ENCODE results near the gene BABAM2.

The BABAM2 gene

DNA sequence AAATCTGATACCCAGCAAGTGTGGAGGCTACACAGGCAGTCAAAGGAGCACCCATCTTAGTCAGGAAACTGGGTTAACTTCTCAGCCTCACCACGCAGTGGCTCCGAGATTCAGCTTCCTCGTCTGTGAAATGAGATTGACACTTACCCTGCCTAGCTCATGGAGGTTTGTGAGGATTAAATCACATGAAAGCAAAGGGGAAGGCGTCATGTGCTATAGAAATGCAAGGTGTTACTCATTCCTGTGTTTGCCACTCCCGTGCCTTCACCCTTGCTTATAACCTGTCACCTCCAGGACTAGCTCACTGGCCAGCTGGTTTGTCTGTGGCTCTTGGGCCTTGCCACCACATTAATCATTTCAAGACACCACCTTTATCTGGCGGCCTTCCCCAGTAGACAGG, 383.2 kb downstream of the BABAM2 start (continued):
- TF ChIP-seq SP2 (tag by site-specific recombination; IDR thresholded peaks at IDR 0.05) (no peak), SCRT1 (tag by site-specific recombination; IDR thresholded peaks at IDR 0.05; ENCODE audit: borderline replicate concordance) (no peak), ZSCAN16 (tag by site-specific recombination; IDR thresholded peaks at IDR 0.05) (no peak), SCRT2 (tag by site-specific recombination; IDR thresholded peaks at IDR 0.05) (no peak), ZNF521 (tag by site-specific recombination; IDR thresholded peaks at IDR 0.05) (no peak)
- TF ChIP-seq, protein P1, sequence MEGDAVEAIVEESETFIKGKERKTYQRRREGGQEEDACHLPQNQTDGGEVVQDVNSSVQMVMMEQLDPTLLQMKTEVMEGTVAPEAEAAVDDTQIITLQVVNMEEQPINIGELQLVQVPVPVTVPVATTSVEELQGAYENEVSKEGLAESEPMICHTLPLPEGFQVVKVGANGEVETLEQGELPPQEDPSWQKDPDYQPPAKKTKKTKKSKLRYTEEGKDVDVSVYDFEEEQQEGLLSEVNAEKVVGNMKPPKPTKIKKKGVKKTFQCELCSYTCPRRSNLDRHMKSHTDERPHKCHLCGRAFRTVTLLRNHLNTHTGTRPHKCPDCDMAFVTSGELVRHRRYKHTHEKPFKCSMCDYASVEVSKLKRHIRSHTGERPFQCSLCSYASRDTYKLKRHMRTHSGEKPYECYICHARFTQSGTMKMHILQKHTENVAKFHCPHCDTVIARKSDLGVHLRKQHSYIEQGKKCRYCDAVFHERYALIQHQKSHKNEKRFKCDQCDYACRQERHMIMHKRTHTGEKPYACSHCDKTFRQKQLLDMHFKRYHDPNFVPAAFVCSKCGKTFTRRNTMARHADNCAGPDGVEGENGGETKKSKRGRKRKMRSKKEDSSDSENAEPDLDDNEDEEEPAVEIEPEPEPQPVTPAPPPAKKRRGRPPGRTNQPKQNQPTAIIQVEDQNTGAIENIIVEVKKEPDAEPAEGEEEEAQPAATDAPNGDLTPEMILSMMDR (tag by site-specific recombination; IDR thresholded peaks at IDR 0.05) = no peak
- TF ChIP-seq, protein P2, sequence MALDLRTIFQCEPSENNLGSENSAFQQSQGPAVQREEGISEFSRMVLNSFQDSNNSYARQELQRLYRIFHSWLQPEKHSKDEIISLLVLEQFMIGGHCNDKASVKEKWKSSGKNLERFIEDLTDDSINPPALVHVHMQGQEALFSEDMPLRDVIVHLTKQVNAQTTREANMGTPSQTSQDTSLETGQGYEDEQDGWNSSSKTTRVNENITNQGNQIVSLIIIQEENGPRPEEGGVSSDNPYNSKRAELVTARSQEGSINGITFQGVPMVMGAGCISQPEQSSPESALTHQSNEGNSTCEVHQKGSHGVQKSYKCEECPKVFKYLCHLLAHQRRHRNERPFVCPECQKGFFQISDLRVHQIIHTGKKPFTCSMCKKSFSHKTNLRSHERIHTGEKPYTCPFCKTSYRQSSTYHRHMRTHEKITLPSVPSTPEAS (tag by site-specific recombination; IDR thresholded peaks at IDR 0.05) = no peak
- TF ChIP-seq, protein P3, sequence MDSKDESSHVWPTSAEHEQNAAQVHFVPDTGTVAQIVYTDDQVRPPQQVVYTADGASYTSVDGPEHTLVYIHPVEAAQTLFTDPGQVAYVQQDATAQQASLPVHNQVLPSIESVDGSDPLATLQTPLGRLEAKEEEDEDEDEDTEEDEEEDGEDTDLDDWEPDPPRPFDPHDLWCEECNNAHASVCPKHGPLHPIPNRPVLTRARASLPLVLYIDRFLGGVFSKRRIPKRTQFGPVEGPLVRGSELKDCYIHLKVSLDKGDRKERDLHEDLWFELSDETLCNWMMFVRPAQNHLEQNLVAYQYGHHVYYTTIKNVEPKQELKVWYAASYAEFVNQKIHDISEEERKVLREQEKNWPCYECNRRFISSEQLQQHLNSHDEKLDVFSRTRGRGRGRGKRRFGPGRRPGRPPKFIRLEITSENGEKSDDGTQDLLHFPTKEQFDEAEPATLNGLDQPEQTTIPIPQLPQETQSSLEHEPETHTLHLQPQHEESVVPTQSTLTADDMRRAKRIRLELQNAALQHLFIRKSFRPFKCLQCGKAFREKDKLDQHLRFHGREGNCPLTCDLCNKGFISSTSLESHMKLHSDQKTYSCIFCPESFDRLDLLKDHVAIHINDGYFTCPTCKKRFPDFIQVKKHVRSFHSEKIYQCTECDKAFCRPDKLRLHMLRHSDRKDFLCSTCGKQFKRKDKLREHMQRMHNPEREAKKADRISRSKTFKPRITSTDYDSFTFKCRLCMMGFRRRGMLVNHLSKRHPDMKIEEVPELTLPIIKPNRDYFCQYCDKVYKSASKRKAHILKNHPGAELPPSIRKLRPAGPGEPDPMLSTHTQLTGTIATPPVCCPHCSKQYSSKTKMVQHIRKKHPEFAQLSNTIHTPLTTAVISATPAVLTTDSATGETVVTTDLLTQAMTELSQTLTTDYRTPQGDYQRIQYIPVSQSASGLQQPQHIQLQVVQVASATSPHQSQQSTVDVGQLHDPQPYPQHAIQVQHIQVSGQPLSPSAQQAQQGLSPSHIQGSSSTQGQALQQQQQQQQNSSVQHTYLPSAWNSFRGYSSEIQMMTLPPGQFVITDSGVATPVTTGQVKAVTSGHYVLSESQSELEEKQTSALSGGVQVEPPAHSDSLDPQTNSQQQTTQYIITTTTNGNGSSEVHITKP (tag by site-specific recombination; IDR thresholded peaks at IDR 0.05) = no peak
- TF ChIP-seq, protein P4, sequence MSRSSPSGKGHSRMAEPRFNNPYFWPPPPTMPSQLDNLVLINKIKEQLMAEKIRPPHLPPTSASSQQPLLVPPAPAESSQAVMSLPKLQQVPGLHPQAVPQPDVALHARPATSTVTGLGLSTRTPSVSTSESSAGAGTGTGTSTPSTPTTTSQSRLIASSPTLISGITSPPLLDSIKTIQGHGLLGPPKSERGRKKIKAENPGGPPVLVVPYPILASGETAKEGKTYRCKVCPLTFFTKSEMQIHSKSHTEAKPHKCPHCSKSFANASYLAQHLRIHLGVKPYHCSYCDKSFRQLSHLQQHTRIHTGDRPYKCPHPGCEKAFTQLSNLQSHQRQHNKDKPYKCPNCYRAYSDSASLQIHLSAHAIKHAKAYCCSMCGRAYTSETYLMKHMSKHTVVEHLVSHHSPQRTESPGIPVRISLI (tag by site-specific recombination; IDR thresholded peaks at IDR 0.05) = no peak

DNA sequence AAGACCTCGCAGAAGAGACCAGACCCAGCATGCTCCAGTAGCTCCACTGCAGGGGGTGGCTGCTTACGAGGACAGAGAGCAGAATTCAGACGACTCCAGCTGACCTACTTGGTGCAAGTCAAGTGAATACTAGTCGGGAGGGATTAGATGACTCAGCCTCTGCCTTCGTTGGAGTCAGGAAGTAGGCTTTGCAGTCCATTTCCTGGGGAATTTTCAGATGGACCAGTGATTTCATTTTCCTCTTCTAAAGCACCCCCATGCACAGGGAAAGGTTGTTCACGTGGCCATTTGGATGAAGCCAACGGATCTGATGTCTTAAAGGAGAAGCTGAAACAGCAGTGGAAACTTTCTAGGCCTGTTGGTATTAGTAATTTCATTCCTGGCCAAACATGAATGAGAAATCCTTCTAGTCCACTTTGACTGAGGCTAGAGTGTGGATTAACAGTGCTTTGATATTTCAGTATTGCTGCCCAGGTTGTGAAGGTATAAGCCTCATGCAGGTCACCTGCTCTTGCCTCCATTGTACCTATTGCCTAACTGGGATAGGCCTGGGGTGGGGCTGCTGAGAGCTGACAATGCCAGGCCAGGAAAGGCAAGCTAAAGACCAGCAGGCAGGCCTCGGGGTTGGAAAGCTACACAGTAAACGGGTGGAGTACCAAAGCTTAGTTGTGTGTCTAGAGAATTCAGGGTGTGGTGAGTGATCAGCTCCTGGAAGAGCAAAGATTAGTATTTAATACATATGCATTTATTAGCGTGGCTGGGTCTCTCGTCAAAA, 384.6 kb downstream of the BABAM2 start:
- peaks cover 25% of the 10 kb centered on the region for H3K4me1 ChIP-seq (ENCODE audit: control insufficient read depth, insufficient read depth, low read length)
- ChIA-PET CTCF (interaction anchor here (0.6 to 0.9 kb wide), 3 partner anchors 37 to 592 kb away, joined by 3 to 4 read pairs (median 3); no protein-coding TSS in a partner anchor), POLR2A (interaction anchor here (0.6 to 2.0 kb wide), 4 partner anchors 25 to 116 kb away, joined by 4 to 6 read pairs (median 6); no protein-coding TSS in a partner anchor)
- H3K9me3 ChIP-seq (ENCODE audit: control insufficient read depth, insufficient read depth, low read depth, low read length) = no peaks in the 10 kb centered on the region
- H3K27ac ChIP-seq (ENCODE audit: extremely low read depth, low read depth, low read length) = peak overlapping the region; percentile 42; the same call in 1 of the 2 replicates
- H3K36me3 ChIP-seq (ENCODE audit: control insufficient read depth in 2 of 2, insufficient read depth in 1 of 2, low read length in 2 of 2) = no peaks in the 10 kb centered on the region
- H3K4me3 ChIP-seq (ENCODE audit: low read depth, low read length) = no peak overlapping the region
- TF ChIP-seq, protein P5, sequence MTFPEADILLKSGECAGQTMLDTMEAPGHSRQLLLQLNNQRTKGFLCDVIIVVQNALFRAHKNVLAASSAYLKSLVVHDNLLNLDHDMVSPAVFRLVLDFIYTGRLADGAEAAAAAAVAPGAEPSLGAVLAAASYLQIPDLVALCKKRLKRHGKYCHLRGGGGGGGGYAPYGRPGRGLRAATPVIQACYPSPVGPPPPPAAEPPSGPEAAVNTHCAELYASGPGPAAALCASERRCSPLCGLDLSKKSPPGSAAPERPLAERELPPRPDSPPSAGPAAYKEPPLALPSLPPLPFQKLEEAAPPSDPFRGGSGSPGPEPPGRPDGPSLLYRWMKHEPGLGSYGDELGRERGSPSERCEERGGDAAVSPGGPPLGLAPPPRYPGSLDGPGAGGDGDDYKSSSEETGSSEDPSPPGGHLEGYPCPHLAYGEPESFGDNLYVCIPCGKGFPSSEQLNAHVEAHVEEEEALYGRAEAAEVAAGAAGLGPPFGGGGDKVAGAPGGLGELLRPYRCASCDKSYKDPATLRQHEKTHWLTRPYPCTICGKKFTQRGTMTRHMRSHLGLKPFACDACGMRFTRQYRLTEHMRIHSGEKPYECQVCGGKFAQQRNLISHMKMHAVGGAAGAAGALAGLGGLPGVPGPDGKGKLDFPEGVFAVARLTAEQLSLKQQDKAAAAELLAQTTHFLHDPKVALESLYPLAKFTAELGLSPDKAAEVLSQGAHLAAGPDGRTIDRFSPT (tag by site-specific recombination; IDR thresholded peaks at IDR 0.05) = peak; percentile 38; the same call in 1 of the 2 replicates
- TF ChIP-seq ZNF624 (tag by site-specific recombination; IDR thresholded peaks at IDR 0.05) = no peak
- TF ChIP-seq ZNF600 (tag by site-specific recombination; IDR thresholded peaks at IDR 0.05) = peak; percentile 62
- TF ChIP-seq MEIS1 (CRISPR knock-in tag; IDR thresholded peaks at IDR 0.05; ENCODE audit: borderline replicate concordance) = no peak
- no peak for TF ChIP-seq ZNF416 (tag by site-specific recombination; IDR thresholded peaks at IDR 0.05)
- TF ChIP-seq, protein P3 (tag by site-specific recombination; IDR thresholded peaks at IDR 0.05) = peak; percentile 59
- peak; percentile 61 for TF ChIP-seq ZBTB17 (tag by site-specific recombination; IDR thresholded peaks at IDR 0.05)
- TF ChIP-seq ZNF366 (tag by site-specific recombination; conservative IDR thresholded peaks at IDR 0.05) = 0 out of 2 replicates have a peak, but pooled peaks have one; percentile 38
- peak; percentile 53; the same call in 1 of the 2 replicates for TF ChIP-seq SP7 (tag by site-specific recombination; IDR thresholded peaks at IDR 0.05)
- TF ChIP-seq, protein P6, sequence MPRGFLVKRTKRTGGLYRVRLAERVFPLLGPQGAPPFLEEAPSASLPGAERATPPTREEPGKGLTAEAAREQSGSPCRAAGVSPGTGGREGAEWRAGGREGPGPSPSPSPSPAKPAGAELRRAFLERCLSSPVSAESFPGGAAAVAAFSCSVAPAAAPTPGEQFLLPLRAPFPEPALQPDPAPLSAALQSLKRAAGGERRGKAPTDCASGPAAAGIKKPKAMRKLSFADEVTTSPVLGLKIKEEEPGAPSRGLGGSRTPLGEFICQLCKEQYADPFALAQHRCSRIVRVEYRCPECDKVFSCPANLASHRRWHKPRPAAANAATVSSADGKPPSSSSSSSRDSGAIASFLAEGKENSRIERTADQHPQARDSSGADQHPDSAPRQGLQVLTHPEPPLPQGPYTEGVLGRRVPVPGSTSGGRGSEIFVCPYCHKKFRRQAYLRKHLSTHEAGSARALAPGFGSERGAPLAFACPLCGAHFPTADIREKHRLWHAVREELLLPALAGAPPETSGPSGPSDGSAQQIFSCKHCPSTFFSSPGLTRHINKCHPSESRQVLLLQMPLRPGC (tag by site-specific recombination; IDR thresholded peaks at IDR 0.05) = 0 out of 2 replicates have a peak, but pooled peaks have one; percentile 18
- peak; percentile 81 for TF ChIP-seq ZIC2 (tag by site-specific recombination; IDR thresholded peaks at IDR 0.05)
